ENCODE data around the gene HNRNPH2. TPM values are rescaled to one million over a fixed set of nuclear protein-coding genes. Genes with fewer than 3 reads are reported as not detected.
A peak's percentile ranks its signal among the peaks of the same experiment; 100 is the strongest.

Gene HNRNPH2
- polyA plus RNA-seq, 4 donors = 60.2 to 124 (median 72.0) TPM

- peak overlapping the region in 1 of 3 donors; percentile 69 for H3K27ac ChIP-seq (ENCODE audit: low read depth in 1 of 3, low read length in 2 of 3)
- FAIRE-seq (no peak), DNase-seq (peak in 1 of 2 donors; percentile 68)
- H3K4me1 ChIP-seq (ENCODE audit: control insufficient read depth in 3 of 3, insufficient read depth in 2 of 3, low read depth in 1 of 3, low read length in 2 of 3) = peaks cover 0 to 14% (median 0%) of the 10 kb centered on the region in 3 donors
- no peak overlapping the region for H3K4me3 ChIP-seq (ENCODE audit: low read depth in 1 of 3, low read length in 3 of 3)
- 39 to 88% (median 60%) methylated on average over 1 to 2 of the region's 2 CpGs for WGBS, 3 donors
- no peaks in the 10 kb centered on the region for H3K9me3 ChIP-seq (ENCODE audit: control insufficient read depth in 2 of 2, insufficient read depth in 1 of 2, low read depth in 1 of 2, low read length in 1 of 2)
- H3K36me3 ChIP-seq (ENCODE audit: control insufficient read depth in 3 of 3, insufficient read depth in 2 of 3, low read depth in 1 of 3, low read length in 3 of 3) = peaks cover 0 to 7% (median 0%) of the 10 kb centered on the region in 3 donors
- H3K27me3 ChIP-seq (ENCODE audit: control insufficient read depth in 3 of 3, insufficient read depth in 3 of 3, low read length in 3 of 3) = no peaks in the 10 kb centered on the region
Measured at GRCh38 chrX:101450961-101451360, 42.9 kb downstream of the HNRNPH2 start.

- no peaks in the 10 kb centered on the region for H3K27me3 ChIP-seq (ENCODE audit: control insufficient read depth in 3 of 3, insufficient read depth in 3 of 3, low read length in 3 of 3)
- 33 to 57% (median 52%) methylated on average over 3 of the region's 3 CpGs for WGBS, 3 donors
Measured at GRCh38 chrX:101452056-101452455, 44.0 kb downstream of the HNRNPH2 start.

DNA sequence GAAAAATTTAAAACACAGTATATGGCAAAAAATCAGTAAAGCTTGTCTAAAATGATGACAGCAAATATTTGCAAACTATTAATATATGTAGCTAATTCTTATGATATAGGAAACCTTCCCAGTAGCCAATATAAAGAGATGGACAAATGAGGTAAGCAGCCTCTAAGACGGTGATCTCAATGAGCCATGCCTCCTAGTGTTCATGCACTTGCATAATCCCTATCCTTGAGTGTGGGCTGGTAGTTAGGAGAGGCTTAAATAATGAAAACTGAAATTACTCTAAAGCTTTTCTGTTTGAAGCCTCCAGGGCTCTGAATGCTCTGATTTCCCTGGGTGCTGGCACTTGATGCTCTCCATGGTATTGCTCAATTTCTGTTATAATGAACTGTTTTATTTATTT, 52.6 kb downstream of the HNRNPH2 start:
- WGBS, 3 donors = 56 to 100% (median 74%) methylated on average over 1 of the region's 1 CpG
- Histone ChIP-seq H3K27ac (ENCODE audit: low read depth in 1 of 3, low read length in 2 of 3) (no peak overlapping the region), H3K4me3 (ENCODE audit: low read depth in 1 of 3, low read length in 3 of 3) (no peak overlapping the region), H3K9me3 (ENCODE audit: control insufficient read depth in 2 of 2, insufficient read depth in 1 of 2, low read depth in 1 of 2, low read length in 1 of 2) (no peaks in the 10 kb centered on the region), H3K36me3 (ENCODE audit: control insufficient read depth in 3 of 3, insufficient read depth in 2 of 3, low read depth in 1 of 3, low read length in 3 of 3) (no peaks in the 10 kb centered on the region), H3K27me3 (ENCODE audit: control insufficient read depth in 3 of 3, insufficient read depth in 3 of 3, low read length in 3 of 3) (no peaks in the 10 kb centered on the region), H3K4me1 (ENCODE audit: control insufficient read depth in 3 of 3, insufficient read depth in 2 of 3, low read depth in 1 of 3, low read length in 2 of 3) (no peaks in the 10 kb centered on the region)
- no peak for DNase-seq
- no peak for FAIRE-seq

More at GRCh38 chrX:101452056-101452455, 44.0 kb downstream of the HNRNPH2 start:
- DNase-seq = peak in 1 of 2 donors; percentile 2
- H3K36me3 ChIP-seq (ENCODE audit: control insufficient read depth in 3 of 3, insufficient read depth in 2 of 3, low read depth in 1 of 3, low read length in 3 of 3) = peaks cover 0 to 7% (median 0%) of the 10 kb centered on the region in 3 donors
- peaks cover 0 to 14% (median 0%) of the 10 kb centered on the region in 3 donors for H3K4me1 ChIP-seq (ENCODE audit: control insufficient read depth in 3 of 3, insufficient read depth in 2 of 3, low read depth in 1 of 3, low read length in 2 of 3)
- peak overlapping the region in 1 of 3 donors; percentile 69 for H3K27ac ChIP-seq (ENCODE audit: low read depth in 1 of 3, low read length in 2 of 3)
- no peaks in the 10 kb centered on the region for H3K9me3 ChIP-seq (ENCODE audit: control insufficient read depth in 2 of 2, insufficient read depth in 1 of 2, low read depth in 1 of 2, low read length in 1 of 2)
- no peak for FAIRE-seq
- H3K4me3 ChIP-seq (ENCODE audit: low read depth in 1 of 3, low read length in 3 of 3) = no peak overlapping the region

- Histone ChIP-seq H3K4me1 (ENCODE audit: control insufficient read depth in 3 of 3, insufficient read depth in 2 of 3, low read depth in 1 of 3, low read length in 2 of 3) (no peaks in the 10 kb centered on the region), H3K27me3 (ENCODE audit: control insufficient read depth in 3 of 3, insufficient read depth in 3 of 3, low read length in 3 of 3) (no peaks in the 10 kb centered on the region), H3K9me3 (ENCODE audit: control insufficient read depth in 2 of 2, insufficient read depth in 1 of 2, low read depth in 1 of 2, low read length in 1 of 2) (no peaks in the 10 kb centered on the region), H3K4me3 (ENCODE audit: low read depth in 1 of 3, low read length in 3 of 3) (no peak overlapping the region), H3K36me3 (ENCODE audit: control insufficient read depth in 3 of 3, insufficient read depth in 2 of 3, low read depth in 1 of 3, low read length in 3 of 3) (no peaks in the 10 kb centered on the region), H3K27ac (ENCODE audit: low read depth in 1 of 3, low read length in 2 of 3) (no peak overlapping the region)
- peak in 1 of 2 donors; percentile 8 for DNase-seq
- FAIRE-seq = no peak
- 58 to 75% (median 60%) methylated on average over 3 of the region's 3 CpGs for WGBS, 3 donors
Measured at GRCh38 chrX:101462892-101463291, 54.9 kb downstream of the HNRNPH2 start.

Other genes with a start within 250 kb of the HNRNPH2 start
- 1 to 10 TPM in 1 of 4 donors, under 1 TPM in 1, not detected in 2; 0.21 to 1.3 TPM for gene DRP2, start 188.4 kb upstream of the HNRNPH2 start, polyA plus RNA-seq
- gene TAF7L, start 116.9 kb upstream of the HNRNPH2 start, polyA plus RNA-seq = under 1 TPM in 2 of 4 donors, not detected in 2; 0.03 to 0.12 TPM
- 10 to 100 TPM in 2 of 4 donors, 1 to 10 TPM in 2; 3.8 to 23.5 (median 10.4) TPM for gene TIMM8A, start 59.5 kb upstream of the HNRNPH2 start, polyA plus RNA-seq
- gene BTK, start 22.0 kb upstream of the HNRNPH2 start, polyA plus RNA-seq = 1 to 10 TPM in 3 of 4 donors, under 1 TPM in 1; 0.22 to 4.9 (median 3.3) TPM
- 1,000 to 10,000 TPM; 1,312 to 3,526 (median 2,470) TPM for gene RPL36A, start 17.2 kb upstream of the HNRNPH2 start, polyA plus RNA-seq
- 100 to 1,000 TPM in 1 of 4 donors, 10 to 100 TPM in 3; 15.9 to 286 (median 33.6) TPM for gene GLA, start 297 bp upstream of the HNRNPH2 start, polyA plus RNA-seq
- gene ARMCX4, start 77.2 kb downstream of the HNRNPH2 start, polyA plus RNA-seq = 10 to 100 TPM in 1 of 4 donors, 1 to 10 TPM in 3; 1.4 to 16.2 (median 3.4) TPM
- gene ARMCX1, start 142.3 kb downstream of the HNRNPH2 start, polyA plus RNA-seq = 10 to 100 TPM in 2 of 4 donors, 1 to 10 TPM in 2; 2.2 to 40.6 (median 8.0) TPM
- gene ARMCX6, start 209.8 kb downstream of the HNRNPH2 start, polyA plus RNA-seq = 10 to 100 TPM in 3 of 4 donors, 1 to 10 TPM in 1; 6.5 to 85.9 (median 18.3) TPM
- 10 to 100 TPM in 2 of 4 donors, 1 to 10 TPM in 2; 8.9 to 95.1 (median 18.7) TPM for gene ARMCX3, start 214.9 kb downstream of the HNRNPH2 start, polyA plus RNA-seq